Measurements from ENCODE around the gene KCNH3. TPM values are rescaled to one million over a fixed set of nuclear protein-coding genes. Genes with fewer than 3 reads are reported as not detected.

KCNH3 gene
- total and polyA plus RNA-seq, 7 experiments from 2014 or later, result 0.99 to 5.3 (median 3.8) TPM

DNA sequence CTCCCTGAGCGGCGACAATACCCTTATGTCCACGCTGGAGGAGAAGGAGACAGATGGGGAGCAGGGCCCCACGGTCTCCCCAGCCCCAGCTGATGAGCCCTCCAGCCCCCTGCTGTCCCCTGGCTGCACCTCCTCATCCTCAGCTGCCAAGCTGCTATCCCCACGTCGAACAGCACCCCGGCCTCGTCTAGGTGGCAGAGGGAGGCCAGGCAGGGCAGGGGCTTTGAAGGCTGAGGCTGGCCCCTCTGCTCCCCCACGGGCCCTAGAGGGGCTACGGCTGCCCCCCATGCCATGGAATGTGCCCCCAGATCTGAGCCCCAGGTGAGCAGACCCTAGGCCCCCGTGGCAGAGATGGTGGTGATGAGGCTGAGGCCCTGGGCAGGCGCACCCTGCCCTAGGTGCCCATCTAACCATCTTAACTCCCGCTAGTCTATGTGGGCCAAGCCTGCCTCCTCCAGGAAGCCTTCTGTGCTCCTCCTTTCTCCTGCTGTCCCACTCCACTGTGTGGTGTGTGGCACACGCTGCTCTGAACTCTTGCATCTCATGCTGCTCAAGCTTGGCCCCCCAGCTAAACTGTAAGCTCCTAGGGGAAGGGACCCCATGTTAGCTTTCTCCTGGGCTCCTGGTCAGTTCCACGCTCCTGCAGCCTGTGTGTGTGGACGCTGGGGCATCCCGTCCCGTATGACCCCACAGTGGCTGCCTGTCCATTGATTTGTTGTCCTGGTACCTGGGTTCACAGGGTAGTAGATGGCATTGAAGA, 17.0 kb downstream of the KCNH3 start:
- CTCF ChIA-PET, result interaction anchor here (1.0 kb wide), 1 partner anchor 25 kb away, joined by 3 read pairs; no protein-coding TSS in a partner anchor
- DNase-seq (no peak), ATAC-seq (no peak)
- no peak overlapping the region for H3K27ac Mint-ChIP-seq
- Histone ChIP-seq H3K4me1 (ENCODE audit: control insufficient read depth in 2 of 2, insufficient read depth in 2 of 2, low read length in 2 of 2) (no peaks in the 10 kb centered on the region), H3K9me3 (ENCODE audit: control insufficient read depth in 2 of 3, low read length in 3 of 3) (no peaks in the 10 kb centered on the region), H3K27me3 (ENCODE audit: control insufficient read depth in 2 of 2, insufficient read depth in 2 of 2, low read length in 2 of 2) (no peaks in the 10 kb centered on the region), H3K4me3 (ENCODE audit: low read length) (no peak overlapping the region), H3K27ac (ENCODE audit: low read depth, low read length) (no peak overlapping the region), H3K36me3 (ENCODE audit: control insufficient read depth in 2 of 3, insufficient read depth in 3 of 3, low read length in 3 of 3) (peaks cover 5 to 53% (median 13%) of the 10 kb centered on the region in 3 experiments)
- intact Hi-C loops (cut with micrococcal nuclease), result no loop called here
- H3K4me1 Mint-ChIP-seq, result peaks cover 2 to 22% (median 6%) of the 10 kb centered on the region in 7 donors
- H3K4me3 Mint-ChIP-seq, result no peak overlapping the region
- POLR2A ChIA-PET, result no interaction called here
- no peaks in the 10 kb centered on the region for H3K9me3 Mint-ChIP-seq
- H3K27me3 Mint-ChIP-seq, result peaks cover 0 to 8% (median 0%) of the 10 kb centered on the region in 5 donors
- H3K36me3 Mint-ChIP-seq, result peaks cover 3 to 13% (median 4%) of the 10 kb centered on the region in 5 donors

DNA sequence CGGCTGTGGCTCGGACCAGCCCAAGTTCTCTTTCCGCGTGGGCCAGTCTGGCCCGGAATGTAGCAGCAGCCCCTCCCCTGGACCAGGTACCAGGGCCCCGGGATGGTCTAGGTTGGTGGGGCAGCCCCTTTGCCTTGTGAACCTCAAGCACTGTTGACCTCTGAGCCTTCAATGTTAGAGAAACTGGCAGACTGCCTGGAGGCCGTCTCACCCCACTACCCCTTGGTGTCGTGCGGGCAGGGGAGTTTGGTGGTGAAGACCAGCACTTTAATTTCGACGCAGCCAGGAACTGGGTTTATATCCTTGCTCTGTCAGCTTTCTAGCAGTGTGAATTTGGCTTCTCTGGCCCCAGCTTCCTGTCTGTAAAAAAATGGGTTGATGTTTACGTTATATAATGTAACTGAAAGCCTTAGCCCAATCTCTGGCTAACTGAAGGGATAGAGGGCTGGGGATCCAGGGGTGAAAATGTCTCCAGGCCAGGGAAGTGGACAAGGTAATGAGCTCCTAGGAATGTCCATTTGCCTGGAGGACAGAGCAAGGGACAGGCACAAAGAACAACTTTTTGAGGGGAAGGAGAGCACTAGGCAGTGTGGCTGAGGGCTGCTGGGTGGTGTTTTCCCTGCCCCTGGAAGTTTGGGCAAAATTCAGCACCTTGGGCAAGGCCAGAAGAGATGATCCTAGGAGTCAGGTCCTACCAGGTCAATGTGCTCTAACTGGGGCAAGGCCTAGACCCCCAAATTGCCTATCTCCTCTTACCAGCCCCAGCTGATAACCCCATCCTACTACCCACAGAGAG, 17.8 kb downstream of the KCNH3 start:
- no peaks in the 10 kb centered on the region for H3K9me3 ChIP-seq (ENCODE audit: control insufficient read depth in 2 of 3, low read length in 3 of 3)
- intact Hi-C loops (cut with micrococcal nuclease), result no loop called here
- DNase-seq (no peak), ATAC-seq (no peak)
- H3K4me1 ChIP-seq (ENCODE audit: control insufficient read depth in 2 of 2, insufficient read depth in 2 of 2, low read length in 2 of 2), result no peaks in the 10 kb centered on the region
- no peaks in the 10 kb centered on the region for H3K27me3 ChIP-seq (ENCODE audit: control insufficient read depth in 2 of 2, insufficient read depth in 2 of 2, low read length in 2 of 2)
- ChIA-PET POLR2A (interaction anchor here (0.8 kb wide), 1 partner anchor 190 kb away, joined by 4 read pairs; no protein-coding TSS in a partner anchor), CTCF (no interaction called here)
- no peaks in the 10 kb centered on the region for H3K9me3 Mint-ChIP-seq
- H3K4me3 Mint-ChIP-seq, result no peak overlapping the region
- H3K27ac Mint-ChIP-seq, result peak overlapping the region in 2 of 9 donors; percentile 5 to 69
- no peak overlapping the region for H3K4me3 ChIP-seq (ENCODE audit: low read length)
- H3K36me3 ChIP-seq (ENCODE audit: control insufficient read depth in 2 of 3, insufficient read depth in 3 of 3, low read length in 3 of 3), result peaks cover 9 to 59% (median 13%) of the 10 kb centered on the region in 3 experiments
- H3K27ac ChIP-seq (ENCODE audit: low read depth, low read length), result no peak overlapping the region
- peaks cover 3 to 16% (median 4%) of the 10 kb centered on the region in 5 donors for H3K36me3 Mint-ChIP-seq
- H3K4me1 Mint-ChIP-seq, result peaks cover 4 to 22% (median 6%) of the 10 kb centered on the region in 7 donors
- peaks cover 0 to 5% (median 0%) of the 10 kb centered on the region in 5 donors for H3K27me3 Mint-ChIP-seq

DNA sequence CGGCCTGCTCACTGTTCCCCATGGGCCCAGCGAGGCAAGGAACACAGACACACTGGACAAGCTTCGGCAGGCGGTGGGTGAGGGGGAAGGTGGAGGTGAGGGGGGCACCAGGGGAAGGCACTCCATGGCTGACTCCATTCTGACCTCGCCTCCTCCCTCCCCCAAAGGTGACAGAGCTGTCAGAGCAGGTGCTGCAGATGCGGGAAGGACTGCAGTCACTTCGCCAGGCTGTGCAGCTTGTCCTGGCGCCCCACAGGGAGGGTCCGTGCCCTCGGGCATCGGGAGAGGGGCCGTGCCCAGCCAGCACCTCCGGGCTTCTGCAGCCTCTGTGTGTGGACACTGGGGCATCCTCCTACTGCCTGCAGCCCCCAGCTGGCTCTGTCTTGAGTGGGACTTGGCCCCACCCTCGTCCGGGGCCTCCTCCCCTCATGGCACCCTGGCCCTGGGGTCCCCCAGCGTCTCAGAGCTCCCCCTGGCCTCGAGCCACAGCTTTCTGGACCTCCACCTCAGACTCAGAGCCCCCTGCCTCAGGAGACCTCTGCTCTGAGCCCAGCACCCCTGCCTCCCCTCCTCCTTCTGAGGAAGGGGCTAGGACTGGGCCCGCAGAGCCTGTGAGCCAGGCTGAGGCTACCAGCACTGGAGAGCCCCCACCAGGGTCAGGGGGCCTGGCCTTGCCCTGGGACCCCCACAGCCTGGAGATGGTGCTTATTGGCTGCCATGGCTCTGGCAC, 18.5 kb downstream of the KCNH3 start:
- ChIA-PET POLR2A (interaction anchor here (0.8 kb wide), 1 partner anchor 191 kb away, joined by 4 read pairs; no protein-coding TSS in a partner anchor), CTCF (no interaction called here)
- peaks cover 7 to 22% (median 9%) of the 10 kb centered on the region in 5 donors for H3K36me3 Mint-ChIP-seq
- DNase-seq, result no peak
- no peaks in the 10 kb centered on the region for H3K9me3 ChIP-seq (ENCODE audit: control insufficient read depth in 2 of 3, low read length in 3 of 3)
- H3K4me3 ChIP-seq (ENCODE audit: low read length), result no peak overlapping the region
- peaks cover 0 to 3% (median 0%) of the 10 kb centered on the region in 5 donors for H3K27me3 Mint-ChIP-seq
- H3K4me1 Mint-ChIP-seq, result peaks cover 5 to 20% (median 7%) of the 10 kb centered on the region in 7 donors
- no peak overlapping the region for H3K27ac ChIP-seq (ENCODE audit: low read depth, low read length)
- no peaks in the 10 kb centered on the region for H3K9me3 Mint-ChIP-seq
- intact Hi-C loops (cut with micrococcal nuclease), result no loop called here
- H3K27me3 ChIP-seq (ENCODE audit: control insufficient read depth in 2 of 2, insufficient read depth in 2 of 2, low read length in 2 of 2), result no peaks in the 10 kb centered on the region
- H3K36me3 ChIP-seq (ENCODE audit: control insufficient read depth in 2 of 3, insufficient read depth in 3 of 3, low read length in 3 of 3), result peaks cover 16 to 67% (median 19%) of the 10 kb centered on the region in 3 experiments
- H3K4me1 ChIP-seq (ENCODE audit: control insufficient read depth in 2 of 2, insufficient read depth in 2 of 2, low read length in 2 of 2), result no peaks in the 10 kb centered on the region
- ATAC-seq, result no peak
- no peak overlapping the region for H3K4me3 Mint-ChIP-seq
- H3K27ac Mint-ChIP-seq, result no peak overlapping the region

DNA sequence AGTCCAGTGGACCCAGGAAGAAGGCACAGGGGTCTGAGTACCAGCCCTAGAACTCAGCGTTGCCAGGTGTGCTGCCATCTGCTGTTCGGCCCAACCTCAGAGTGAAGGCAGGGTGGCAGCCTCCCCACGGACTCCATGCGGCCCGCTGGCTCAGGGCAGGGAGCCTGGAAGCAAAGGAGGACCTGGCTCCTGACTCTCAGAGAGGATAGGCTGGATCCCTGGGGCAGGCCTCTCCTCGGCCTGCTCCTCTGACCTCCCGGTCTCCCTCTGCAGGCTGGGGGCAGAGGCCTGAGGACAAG, 19.0 kb downstream of the KCNH3 start:
- intact Hi-C loops (cut with micrococcal nuclease), result no loop called here
- Histone ChIP-seq H3K4me3 (ENCODE audit: low read length) (no peak overlapping the region), H3K4me1 (ENCODE audit: control insufficient read depth in 2 of 2, insufficient read depth in 2 of 2, low read length in 2 of 2) (no peaks in the 10 kb centered on the region), H3K36me3 (ENCODE audit: control insufficient read depth in 2 of 3, insufficient read depth in 3 of 3, low read length in 3 of 3) (peaks cover 21 to 72% (median 24%) of the 10 kb centered on the region in 3 experiments), H3K9me3 (ENCODE audit: control insufficient read depth in 2 of 3, low read length in 3 of 3) (no peaks in the 10 kb centered on the region), H3K27ac (ENCODE audit: low read depth, low read length) (no peak overlapping the region), H3K27me3 (ENCODE audit: control insufficient read depth in 2 of 2, insufficient read depth in 2 of 2, low read length in 2 of 2) (no peaks in the 10 kb centered on the region)
- ChIA-PET POLR2A (no interaction called here), CTCF (interaction anchor here (0.6 to 0.8 kb wide), 3 partner anchors 16 to 629 kb away, joined by 3 read pairs; no protein-coding TSS in a partner anchor)
- Mint-ChIP-seq H3K27me3 (no peaks in the 10 kb centered on the region), H3K4me1 (peaks cover 5 to 16% (median 8%) of the 10 kb centered on the region in 7 donors), H3K36me3 (peaks cover 11 to 27% (median 14%) of the 10 kb centered on the region in 5 donors), H3K9me3 (no peaks in the 10 kb centered on the region), H3K27ac (no peak overlapping the region), H3K4me3 (no peak overlapping the region)
- ATAC-seq, result no peak
- DNase-seq, result no peak

DNA sequence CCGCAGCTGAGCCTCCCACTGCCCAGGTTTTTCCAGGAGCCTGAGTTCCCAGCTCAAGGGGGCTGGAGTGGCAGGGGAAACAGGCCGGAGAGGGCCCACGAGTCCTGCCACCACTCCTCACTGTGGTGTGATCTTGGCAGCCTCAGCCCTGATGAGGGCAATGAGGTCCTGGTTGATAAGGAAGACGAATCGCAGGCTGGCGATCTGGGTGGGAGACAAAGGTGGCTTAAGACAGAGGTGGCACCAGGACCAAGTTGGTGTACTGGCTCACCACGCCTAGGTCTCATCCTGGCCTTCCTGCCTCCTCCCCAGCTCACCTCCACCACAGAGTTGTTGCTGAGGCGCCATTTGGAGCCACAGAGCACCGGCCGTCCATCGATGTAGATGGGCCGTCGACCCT, 19.7 kb downstream of the KCNH3 start:
- Mint-ChIP-seq H3K9me3 (no peaks in the 10 kb centered on the region), H3K36me3 (peaks cover 11 to 27% (median 14%) of the 10 kb centered on the region in 5 donors), H3K4me3 (no peak overlapping the region), H3K27ac (no peak overlapping the region), H3K27me3 (no peaks in the 10 kb centered on the region), H3K4me1 (peaks cover 2 to 13% (median 8%) of the 10 kb centered on the region in 7 donors)
- Histone ChIP-seq H3K36me3 (ENCODE audit: control insufficient read depth in 2 of 3, insufficient read depth in 3 of 3, low read length in 3 of 3) (peaks cover 22 to 78% (median 30%) of the 10 kb centered on the region in 3 experiments), H3K9me3 (ENCODE audit: control insufficient read depth in 2 of 3, low read length in 3 of 3) (no peaks in the 10 kb centered on the region), H3K27ac (ENCODE audit: low read depth, low read length) (no peak overlapping the region), H3K4me1 (ENCODE audit: control insufficient read depth in 2 of 2, insufficient read depth in 2 of 2, low read length in 2 of 2) (no peaks in the 10 kb centered on the region), H3K4me3 (ENCODE audit: low read length) (no peak overlapping the region), H3K27me3 (ENCODE audit: control insufficient read depth in 2 of 2, insufficient read depth in 2 of 2, low read length in 2 of 2) (no peaks in the 10 kb centered on the region)
- intact Hi-C loops (cut with micrococcal nuclease), result no loop called here
- DNase-seq, result no peak
- no peak for ATAC-seq
- POLR2A ChIA-PET, result no interaction called here
- CTCF ChIA-PET, result interaction anchor here (0.6 to 0.8 kb wide), 3 partner anchors 17 to 630 kb away, joined by 3 read pairs; no protein-coding TSS in a partner anchor

DNA sequence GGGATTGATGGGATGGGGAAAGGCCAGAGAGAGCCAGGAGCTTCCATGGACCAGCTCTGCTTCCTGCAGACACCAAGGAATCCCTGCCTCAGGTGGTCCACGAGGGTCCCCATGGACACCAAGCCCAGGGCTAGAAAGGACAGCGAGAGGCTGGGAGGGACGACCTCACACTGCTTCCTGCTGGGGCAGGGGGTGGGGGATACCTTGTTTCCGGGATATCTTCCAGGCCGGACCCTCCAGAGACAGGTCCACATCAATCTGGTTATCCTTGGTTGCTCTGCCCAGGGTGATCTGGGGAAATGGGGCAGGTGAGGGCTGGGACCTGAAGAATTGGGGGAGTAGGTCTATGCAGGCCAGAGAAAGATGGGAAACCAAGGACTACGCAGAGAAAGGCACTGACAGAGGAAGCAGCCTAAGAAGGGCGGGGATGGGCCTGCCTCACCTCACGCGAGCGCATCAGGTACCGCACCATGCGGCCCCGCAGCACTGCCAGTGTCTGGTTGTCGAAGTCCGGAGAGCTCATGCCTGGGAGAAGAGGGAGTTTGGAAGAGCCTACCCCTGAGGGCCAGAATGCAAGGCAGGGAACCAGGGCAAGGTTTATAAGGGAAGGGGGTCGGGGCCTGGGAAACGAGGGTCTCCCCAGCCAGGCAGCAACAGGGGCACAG, 20.3 kb downstream of the KCNH3 start:
- no peaks in the 10 kb centered on the region for H3K27me3 Mint-ChIP-seq
- H3K4me1 Mint-ChIP-seq, result peaks cover 6 to 15% (median 10%) of the 10 kb centered on the region in 7 donors
- POLR2A ChIA-PET, result interaction anchor here (0.6 kb wide), 1 partner anchor 413 kb away, joined by 3 read pairs; no protein-coding TSS in a partner anchor
- no peak overlapping the region for H3K27ac ChIP-seq (ENCODE audit: low read depth, low read length)
- no peaks in the 10 kb centered on the region for H3K27me3 ChIP-seq (ENCODE audit: control insufficient read depth in 2 of 2, insufficient read depth in 2 of 2, low read length in 2 of 2)
- H3K4me1 ChIP-seq (ENCODE audit: control insufficient read depth in 2 of 2, insufficient read depth in 2 of 2, low read length in 2 of 2), result peaks cover 2 to 4% of the 10 kb centered on the region in 2 donors
- peaks cover 22 to 85% (median 34%) of the 10 kb centered on the region in 3 experiments for H3K36me3 ChIP-seq (ENCODE audit: control insufficient read depth in 2 of 3, insufficient read depth in 3 of 3, low read length in 3 of 3)
- no peak overlapping the region for H3K4me3 Mint-ChIP-seq
- peaks cover 11 to 33% (median 14%) of the 10 kb centered on the region in 5 donors for H3K36me3 Mint-ChIP-seq
- no peaks in the 10 kb centered on the region for H3K9me3 Mint-ChIP-seq
- CTCF ChIA-PET, result no interaction called here
- no peak for ATAC-seq
- H3K27ac Mint-ChIP-seq, result peak overlapping the region in 1 of 9 donors; percentile 45
- no peak overlapping the region for H3K4me3 ChIP-seq (ENCODE audit: low read length)
- no peak for DNase-seq
- intact Hi-C loops (cut with micrococcal nuclease), result no loop called here
- no peaks in the 10 kb centered on the region for H3K9me3 ChIP-seq (ENCODE audit: control insufficient read depth in 2 of 3, low read length in 3 of 3)

Data from naive thymus-derived CD4-positive, alpha-beta T cell (primary cell).